GM19023 (cell line): ENCODE results near the gene MICA.
A peak's percentile ranks its signal among the peaks of the same experiment; 100 is the strongest.
"Not testable (repeated sequence)": the region's sequence is repeated elsewhere in the genome, so short reads cannot be mapped to it uniquely, and the experiment has no call there.

Experiments used
- ATAC-seq: cut with Tn5 transposase; IDR thresholded peaks from one replicate; pipeline ENCODE4 v1.9.1; 2021; ENCODE audit warnings: mild to moderate bottlenecking, moderate library complexity; ENCODE audit not compliant: unreplicated experiment

Gene MICA

GRCh38 chr6:31453259-31453658, 49.9 kb downstream of the MICA start:
- ATAC-seq = no peak

- ATAC-seq = not testable (repeated sequence)
These were observed 56.5 kb downstream of the MICA start for GRCh38 chr6:31459864-31460263.

- ATAC-seq = no peak
These were observed 57.1 kb downstream of the MICA start for GRCh38 chr6:31460361-31461025.

- no peak for ATAC-seq
These were observed 58.9 kb downstream of the MICA start for GRCh38 chr6:31462026-31462963.

- ATAC-seq = peak; percentile 88
These were observed 59.8 kb downstream of the MICA start for GRCh38 chr6:31462964-31463870.

GRCh38 chr6:31464252-31465184, 61.1 kb downstream of the MICA start:
- ATAC-seq = no peak
